ENCODE measurements around the gene MTCH2.

MTCH2 gene

DNA sequence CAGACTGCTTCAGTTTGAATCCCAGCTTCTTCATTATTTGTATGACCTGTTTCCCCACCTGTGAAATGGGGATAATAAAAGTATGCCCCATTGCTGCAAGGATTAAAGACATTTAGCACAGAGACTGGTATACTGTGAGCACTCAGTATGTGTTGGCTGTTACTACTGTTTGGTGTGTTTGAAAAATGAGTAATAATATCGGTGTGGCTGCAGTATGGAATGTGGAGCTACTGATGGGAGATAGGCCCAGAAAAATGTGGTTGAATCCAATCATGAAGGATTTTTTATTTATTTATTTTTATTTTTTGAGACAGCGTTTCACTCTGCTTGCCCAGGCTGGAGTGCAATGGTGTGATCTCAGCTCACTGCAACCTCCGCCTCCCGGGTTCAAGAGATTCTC is 39.1 kb downstream of the MTCH2 start:
- Histone ChIP-seq H3K9me3 (ENCODE audit: control insufficient read depth, insufficient read depth, low read length) (no peaks in the 10 kb centered on the region), H3K9ac (ENCODE audit: low read depth, low read length) (no peak overlapping the region), H3K4me1 (ENCODE audit: control insufficient read depth, insufficient read depth, low read length) (no peaks in the 10 kb centered on the region), H3K36me3 (ENCODE audit: control insufficient read depth, insufficient read depth, low read length) (no peaks in the 10 kb centered on the region), H3K27me3 (ENCODE audit: control insufficient read depth, insufficient read depth, low read length) (no peaks in the 10 kb centered on the region), H3K4me3 (ENCODE audit: low read depth, low read length) (no peak overlapping the region)

DNA sequence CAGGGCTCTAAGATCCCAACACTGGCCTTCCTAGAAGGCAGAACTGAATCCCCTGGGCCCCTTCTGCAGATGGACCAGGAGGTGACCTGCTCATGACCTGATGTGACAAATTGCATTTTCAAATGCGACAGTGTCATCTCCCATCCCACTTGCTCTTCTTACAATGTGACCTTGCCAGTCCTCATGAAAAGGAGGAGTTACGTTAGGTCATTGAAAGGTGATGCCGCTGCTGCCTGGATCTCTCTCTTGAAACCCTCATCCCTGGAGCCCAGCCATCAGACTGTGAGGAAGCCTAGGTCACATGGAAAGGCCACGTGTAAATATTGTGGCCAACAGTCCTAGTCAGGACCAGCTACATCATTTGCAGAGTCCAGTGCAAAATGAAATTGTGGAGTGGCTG is 42.5 kb downstream of the MTCH2 start:
- Histone ChIP-seq H3K9me3 (ENCODE audit: control insufficient read depth, insufficient read depth, low read length) (no peaks in the 10 kb centered on the region), H3K9ac (ENCODE audit: low read depth, low read length) (no peak overlapping the region), H3K4me1 (ENCODE audit: control insufficient read depth, insufficient read depth, low read length) (no peaks in the 10 kb centered on the region), H3K4me3 (ENCODE audit: low read depth, low read length) (no peak overlapping the region), H3K36me3 (ENCODE audit: control insufficient read depth, insufficient read depth, low read length) (no peaks in the 10 kb centered on the region), H3K27me3 (ENCODE audit: control insufficient read depth, insufficient read depth, low read length) (peaks cover 12% of the 10 kb centered on the region)

DNA sequence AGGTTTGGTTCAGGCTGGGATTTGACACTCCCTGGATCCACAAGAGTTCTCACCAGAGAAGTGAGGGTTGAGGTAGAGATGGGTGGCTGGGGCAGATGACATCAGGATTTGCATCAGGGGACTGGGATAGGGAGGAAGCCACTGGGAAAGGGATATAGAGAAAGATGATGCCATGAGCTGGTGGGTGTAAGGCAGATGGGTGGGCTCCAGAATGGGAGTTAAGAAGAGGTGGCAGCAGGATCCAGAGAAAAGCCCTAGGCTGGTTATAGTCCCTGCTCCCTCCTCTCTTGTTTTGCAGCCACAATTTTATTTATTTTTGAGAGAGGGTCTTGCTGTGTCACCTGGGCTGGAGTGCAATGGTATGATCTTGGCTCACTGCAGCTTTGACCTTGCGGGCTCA is 46.4 kb downstream of the MTCH2 start:
- H3K9ac ChIP-seq (ENCODE audit: low read depth, low read length), result no peak overlapping the region
- H3K36me3 ChIP-seq (ENCODE audit: control insufficient read depth, insufficient read depth, low read length), result no peaks in the 10 kb centered on the region
- H3K4me1 ChIP-seq (ENCODE audit: control insufficient read depth, insufficient read depth, low read length), result peaks cover 2% of the 10 kb centered on the region
- H3K27me3 ChIP-seq (ENCODE audit: control insufficient read depth, insufficient read depth, low read length), result peaks cover 43% of the 10 kb centered on the region
- H3K4me3 ChIP-seq (ENCODE audit: low read depth, low read length), result no peak overlapping the region
- H3K9me3 ChIP-seq (ENCODE audit: control insufficient read depth, insufficient read depth, low read length), result no peaks in the 10 kb centered on the region

DNA sequence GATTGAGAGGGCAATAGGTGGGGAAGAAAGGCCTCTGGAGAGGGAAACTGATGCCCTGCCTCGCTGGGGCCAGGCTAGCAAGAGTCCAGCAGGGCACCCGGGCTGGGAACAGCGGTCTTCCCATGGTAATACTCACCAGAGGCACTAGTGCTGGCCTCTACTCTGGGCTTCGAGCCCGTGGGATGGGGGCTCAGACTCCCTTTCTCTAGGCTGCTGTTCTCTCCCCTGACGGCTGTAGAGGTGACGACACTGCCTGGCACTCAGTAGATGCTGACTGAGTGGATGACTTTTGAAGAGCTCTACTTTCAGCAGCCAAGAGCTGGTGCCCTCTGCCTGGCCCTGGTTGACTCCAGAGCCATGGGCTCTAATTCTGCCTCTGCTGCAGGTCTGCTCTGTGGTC is 47.3 kb downstream of the MTCH2 start:
- Histone ChIP-seq H3K4me1 (ENCODE audit: control insufficient read depth, insufficient read depth, low read length) (peaks cover 4% of the 10 kb centered on the region), H3K27me3 (ENCODE audit: control insufficient read depth, insufficient read depth, low read length) (peaks cover 46% of the 10 kb centered on the region), H3K9ac (ENCODE audit: low read depth, low read length) (no peak overlapping the region), H3K36me3 (ENCODE audit: control insufficient read depth, insufficient read depth, low read length) (no peaks in the 10 kb centered on the region), H3K4me3 (ENCODE audit: low read depth, low read length) (no peak overlapping the region), H3K9me3 (ENCODE audit: control insufficient read depth, insufficient read depth, low read length) (no peaks in the 10 kb centered on the region)

DNA sequence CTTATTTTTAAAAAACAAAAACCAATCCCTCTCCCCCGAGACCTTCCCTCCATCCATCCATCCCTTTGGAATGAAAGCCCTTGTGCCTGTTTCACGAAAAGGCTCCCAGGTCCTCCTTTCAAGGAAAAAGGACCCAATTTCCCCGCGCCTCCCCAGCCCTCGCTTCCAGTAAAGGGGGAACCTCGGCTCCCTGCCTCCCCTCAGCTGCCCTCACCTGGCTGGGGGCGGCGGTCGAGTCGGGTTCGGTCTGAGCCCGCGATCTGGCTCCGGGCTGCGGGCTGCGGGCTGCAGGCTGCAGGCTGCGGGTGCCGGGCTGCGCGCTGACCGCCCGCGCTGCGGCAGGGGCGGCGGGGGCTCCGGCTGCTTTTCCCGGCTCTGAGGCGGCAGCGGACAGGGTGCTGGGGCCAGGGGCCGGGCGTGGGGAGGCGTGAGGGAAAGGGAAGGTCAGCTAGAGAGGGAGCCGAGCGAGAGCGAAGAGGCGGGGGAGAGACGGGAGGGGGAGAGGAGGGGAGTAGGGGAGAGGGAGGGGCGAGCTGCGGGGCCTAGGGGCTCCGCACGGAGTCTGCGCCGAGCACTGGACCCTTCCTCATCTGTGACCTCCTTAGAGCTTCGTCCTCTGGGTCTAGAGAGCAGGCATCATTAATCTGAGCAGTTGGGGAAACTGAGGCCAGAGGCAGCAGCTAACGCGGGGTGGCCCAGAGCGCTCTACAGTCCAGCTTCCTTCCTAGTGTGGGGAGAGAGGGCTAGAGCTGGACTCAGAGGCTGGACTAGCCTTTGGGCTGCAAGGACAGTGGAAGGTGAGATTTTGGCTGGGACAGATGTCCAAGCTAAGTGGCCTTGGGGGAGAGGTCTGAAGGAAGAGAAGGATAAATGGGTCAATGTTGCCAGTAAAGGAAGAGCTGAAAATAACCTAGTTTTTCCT is 48.2 kb downstream of the MTCH2 start, which contains the start of gene C1QTNF4:
TSS of gene C1QTNF4 (minus strand) at position 478 of the 922 bp plus-strand sequence. CDS start 3,601 bp downstream, outside the sequence.
- peaks cover 4% of the 10 kb centered on the region for H3K4me1 ChIP-seq (ENCODE audit: control insufficient read depth, insufficient read depth, low read length)
- H3K9ac ChIP-seq (ENCODE audit: low read depth, low read length), result peak within 1 kb of the TSS; percentile 47
- peak within 1 kb of the TSS; percentile 76 for H3K4me3 ChIP-seq (ENCODE audit: low read depth, low read length)
- no peaks in the 10 kb centered on the region for H3K9me3 ChIP-seq (ENCODE audit: control insufficient read depth, insufficient read depth, low read length)
- no peaks in the 10 kb centered on the region for H3K36me3 ChIP-seq (ENCODE audit: control insufficient read depth, insufficient read depth, low read length)
- peaks cover 46% of the 10 kb centered on the region for H3K27me3 ChIP-seq (ENCODE audit: control insufficient read depth, insufficient read depth, low read length)

DNA sequence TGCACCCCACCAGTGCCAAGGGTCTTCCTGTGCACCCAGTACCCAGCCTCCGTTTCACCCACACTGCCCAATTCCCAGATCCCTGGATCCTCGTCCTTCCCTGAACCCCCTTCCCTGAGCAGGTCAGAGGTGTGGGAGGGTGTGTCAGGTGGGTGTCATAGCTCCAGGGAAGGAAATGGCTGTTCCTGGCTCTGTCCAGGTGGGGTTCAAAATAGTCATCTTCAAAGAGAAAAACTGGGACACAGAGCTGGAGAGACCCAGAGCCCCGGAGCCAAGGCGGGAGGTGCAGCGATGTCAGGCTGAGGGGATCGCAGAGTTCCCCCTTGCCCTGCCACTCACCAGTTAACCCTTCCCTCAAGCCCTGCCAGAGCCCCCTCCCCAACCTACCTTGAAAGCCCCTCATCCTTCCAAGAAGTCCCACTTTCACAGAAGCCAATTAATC is 48.8 kb downstream of the MTCH2 start:
- Histone ChIP-seq H3K9me3 (ENCODE audit: control insufficient read depth, insufficient read depth, low read length) (no peaks in the 10 kb centered on the region), H3K9ac (ENCODE audit: low read depth, low read length) (peak overlapping the region; percentile 47), H3K4me1 (ENCODE audit: control insufficient read depth, insufficient read depth, low read length) (peaks cover 4% of the 10 kb centered on the region), H3K36me3 (ENCODE audit: control insufficient read depth, insufficient read depth, low read length) (no peaks in the 10 kb centered on the region), H3K4me3 (ENCODE audit: low read depth, low read length) (peak overlapping the region; percentile 76), H3K27me3 (ENCODE audit: control insufficient read depth, insufficient read depth, low read length) (peaks cover 46% of the 10 kb centered on the region)

DNA sequence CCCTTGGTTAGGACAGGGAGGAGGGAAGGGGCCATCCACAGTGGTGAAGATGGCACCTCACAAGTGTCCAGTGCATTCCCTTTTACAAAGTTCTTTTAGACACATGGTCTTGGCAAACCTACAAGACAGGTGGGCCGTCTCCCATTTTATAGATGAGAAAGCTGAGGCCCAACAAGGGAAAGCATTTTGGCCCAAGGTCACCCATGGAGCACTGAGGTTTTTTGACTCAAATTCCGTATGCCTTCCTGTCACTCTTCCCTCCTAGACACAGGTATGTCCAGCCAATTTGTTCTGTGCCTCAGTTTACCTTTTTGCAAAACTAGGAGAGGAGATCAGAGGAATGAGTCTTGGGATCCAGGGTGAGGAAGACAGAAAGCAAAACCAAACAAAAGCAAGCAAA is 49.4 kb downstream of the MTCH2 start:
- Histone ChIP-seq H3K4me3 (ENCODE audit: low read depth, low read length) (peak overlapping the region; percentile 76), H3K9me3 (ENCODE audit: control insufficient read depth, insufficient read depth, low read length) (no peaks in the 10 kb centered on the region), H3K36me3 (ENCODE audit: control insufficient read depth, insufficient read depth, low read length) (no peaks in the 10 kb centered on the region), H3K9ac (ENCODE audit: low read depth, low read length) (no peak overlapping the region), H3K4me1 (ENCODE audit: control insufficient read depth, insufficient read depth, low read length) (peaks cover 4% of the 10 kb centered on the region), H3K27me3 (ENCODE audit: control insufficient read depth, insufficient read depth, low read length) (peaks cover 46% of the 10 kb centered on the region)

DNA sequence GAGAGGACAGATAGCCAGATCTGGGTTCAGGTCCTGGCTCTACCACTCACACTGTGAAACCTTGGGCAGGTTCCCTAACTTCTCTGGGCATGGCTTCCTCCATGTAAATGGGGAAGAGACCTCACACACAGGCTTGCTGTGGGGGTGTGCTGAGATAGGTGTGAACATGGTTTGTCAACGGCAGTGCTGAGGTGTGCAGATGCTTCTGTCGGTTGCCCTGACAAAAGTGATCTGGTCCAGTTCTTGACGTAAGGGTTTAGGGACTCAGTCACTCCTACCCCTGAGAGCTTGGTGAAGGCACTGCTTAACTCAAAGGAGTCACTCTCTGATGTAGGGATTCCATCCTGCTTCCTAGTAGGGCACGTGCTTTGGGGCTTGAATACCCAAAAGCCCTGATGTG is 50.1 kb downstream of the MTCH2 start:
- H3K36me3 ChIP-seq (ENCODE audit: control insufficient read depth, insufficient read depth, low read length), result no peaks in the 10 kb centered on the region
- H3K9me3 ChIP-seq (ENCODE audit: control insufficient read depth, insufficient read depth, low read length), result no peaks in the 10 kb centered on the region
- no peak overlapping the region for H3K4me3 ChIP-seq (ENCODE audit: low read depth, low read length)
- H3K4me1 ChIP-seq (ENCODE audit: control insufficient read depth, insufficient read depth, low read length), result peaks cover 4% of the 10 kb centered on the region
- H3K9ac ChIP-seq (ENCODE audit: low read depth, low read length), result no peak overlapping the region
- peaks cover 46% of the 10 kb centered on the region for H3K27me3 ChIP-seq (ENCODE audit: control insufficient read depth, insufficient read depth, low read length)

DNA sequence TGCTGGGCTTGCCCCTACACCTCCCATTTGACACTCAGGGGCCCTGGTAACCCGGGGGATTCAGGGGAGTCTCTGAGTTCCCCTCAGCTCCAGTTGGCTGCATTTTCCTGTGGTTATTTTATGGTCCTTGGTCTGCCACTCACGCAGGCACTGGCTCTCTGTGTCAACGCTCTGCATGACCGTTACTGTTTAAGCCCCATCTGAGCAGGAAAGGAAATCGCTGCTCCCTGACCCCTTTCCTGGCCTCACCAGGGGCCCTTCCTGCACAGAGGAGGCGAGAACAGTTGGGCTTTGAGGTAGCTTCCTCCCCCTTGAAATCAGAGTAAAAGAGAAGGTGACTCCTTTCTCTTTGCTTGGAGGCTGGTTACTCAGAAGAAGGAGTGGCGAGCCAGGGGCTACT is 50.6 kb downstream of the MTCH2 start:
- peaks cover 46% of the 10 kb centered on the region for H3K27me3 ChIP-seq (ENCODE audit: control insufficient read depth, insufficient read depth, low read length)
- H3K4me3 ChIP-seq (ENCODE audit: low read depth, low read length), result no peak overlapping the region
- no peaks in the 10 kb centered on the region for H3K9me3 ChIP-seq (ENCODE audit: control insufficient read depth, insufficient read depth, low read length)
- H3K4me1 ChIP-seq (ENCODE audit: control insufficient read depth, insufficient read depth, low read length), result peaks cover 4% of the 10 kb centered on the region
- no peak overlapping the region for H3K9ac ChIP-seq (ENCODE audit: low read depth, low read length)
- no peaks in the 10 kb centered on the region for H3K36me3 ChIP-seq (ENCODE audit: control insufficient read depth, insufficient read depth, low read length)

DNA sequence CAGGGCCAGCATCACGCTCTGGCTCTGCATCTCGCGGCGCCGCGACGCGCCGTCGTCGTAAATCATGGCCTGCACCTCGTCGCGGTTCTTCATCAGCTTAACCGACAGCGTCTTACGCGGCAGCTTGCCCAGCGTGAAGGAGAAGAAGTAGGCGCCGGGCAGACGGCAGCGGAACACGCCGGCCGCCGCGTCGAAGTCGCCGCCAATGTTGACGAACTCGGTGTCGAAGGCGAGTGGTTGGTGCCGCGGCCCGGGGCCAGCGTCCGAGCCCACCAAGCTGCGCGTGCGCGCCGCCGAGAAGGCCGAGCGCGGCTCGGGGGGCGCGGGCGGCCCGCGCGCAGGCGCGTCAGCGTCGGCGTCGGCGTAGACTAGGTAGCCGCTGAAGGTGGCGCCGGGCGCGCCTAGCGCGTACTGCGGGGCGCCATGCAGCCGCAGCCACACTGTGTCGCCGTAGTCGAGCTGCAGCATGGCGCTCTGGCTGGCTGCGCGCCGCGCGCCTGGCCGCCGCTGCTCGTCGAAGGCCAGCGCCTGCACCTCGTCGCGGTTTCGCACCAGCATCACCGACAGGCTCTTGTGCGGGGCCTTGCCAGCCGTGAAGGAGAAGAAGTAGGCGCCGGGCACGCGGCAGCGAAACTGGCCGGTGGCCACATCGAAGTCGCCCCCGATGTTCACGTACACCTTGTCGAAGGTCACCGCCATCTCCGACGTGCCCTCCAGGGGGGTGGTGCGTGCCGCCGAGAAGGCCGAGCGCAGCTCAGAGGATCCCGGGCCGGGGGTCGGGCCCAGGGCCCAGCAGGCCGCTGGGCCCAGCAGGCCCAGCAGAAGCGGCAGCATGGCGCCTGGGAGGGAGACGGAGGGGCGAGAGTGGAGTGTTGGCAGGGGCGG is 52.1 kb downstream of the MTCH2 start:
- no peak overlapping the region for H3K9ac ChIP-seq (ENCODE audit: low read depth, low read length)
- no peaks in the 10 kb centered on the region for H3K36me3 ChIP-seq (ENCODE audit: control insufficient read depth, insufficient read depth, low read length)
- peak overlapping the region; percentile 46 for H3K4me3 ChIP-seq (ENCODE audit: low read depth, low read length)
- peaks cover 37% of the 10 kb centered on the region for H3K27me3 ChIP-seq (ENCODE audit: control insufficient read depth, insufficient read depth, low read length)
- H3K9me3 ChIP-seq (ENCODE audit: control insufficient read depth, insufficient read depth, low read length), result no peaks in the 10 kb centered on the region
- peaks cover 4% of the 10 kb centered on the region for H3K4me1 ChIP-seq (ENCODE audit: control insufficient read depth, insufficient read depth, low read length)

DNA sequence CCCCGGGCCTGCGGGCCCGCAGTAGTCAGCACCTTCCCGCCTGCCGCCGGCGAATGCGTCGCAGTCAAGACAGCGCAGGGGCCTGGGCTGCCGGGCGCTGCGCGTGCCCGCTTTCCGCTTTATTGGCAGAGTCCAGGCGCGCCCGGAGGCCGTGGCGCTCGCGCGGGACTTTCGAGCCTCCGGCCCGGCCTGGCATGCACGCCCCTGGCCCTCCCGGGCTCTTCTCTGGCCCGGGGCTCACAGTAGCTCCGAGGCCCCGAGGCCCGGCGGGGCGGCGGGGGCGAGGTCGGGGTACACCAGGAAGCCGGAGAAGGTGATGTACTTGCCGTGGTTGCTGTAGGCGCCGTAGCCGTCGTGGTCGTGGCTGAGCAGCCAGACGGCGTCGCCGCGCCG is 52.8 kb downstream of the MTCH2 start:
- no peaks in the 10 kb centered on the region for H3K9me3 ChIP-seq (ENCODE audit: control insufficient read depth, insufficient read depth, low read length)
- peaks cover 30% of the 10 kb centered on the region for H3K27me3 ChIP-seq (ENCODE audit: control insufficient read depth, insufficient read depth, low read length)
- H3K36me3 ChIP-seq (ENCODE audit: control insufficient read depth, insufficient read depth, low read length), result peaks cover 2% of the 10 kb centered on the region
- H3K4me1 ChIP-seq (ENCODE audit: control insufficient read depth, insufficient read depth, low read length), result peaks cover 3% of the 10 kb centered on the region
- H3K4me3 ChIP-seq (ENCODE audit: low read depth, low read length), result peak overlapping the region; percentile 46
- no peak overlapping the region for H3K9ac ChIP-seq (ENCODE audit: low read depth, low read length)

Measured in iPS-15b (cell line).